GM06990 (cell line): ENCODE results near the gene PCDHB11.
"Not testable (repeated sequence)": the region's sequence is repeated elsewhere in the genome, so short reads cannot be mapped to it uniquely, and the experiment has no call there.

Experiments
- DNase-seq: peaks from one replicate; pipeline ENCODE4 v3.0.0-alpha.2; 2011; ENCODE audit not compliant: insufficient read length; ENCODE audit errors: extremely low read depth
- H3K27me3 ChIP-seq: replicated peaks from 2 replicates; pipeline ENCODE4 v1.6.0; 2011; ENCODE audit warnings: low read length; ENCODE audit not compliant: control insufficient read depth, insufficient read depth
- H3K36me3 ChIP-seq: 2 replicates; pipeline ENCODE4 v1.5.1; 2011; ENCODE audit warnings: low read length; ENCODE audit not compliant: control insufficient read depth, insufficient read depth
- H3K4me3 ChIP-seq: replicated peaks from 2 replicates; pipeline ENCODE4 v1.5.1; 2011; ENCODE audit warnings: low read depth, mild to moderate bottlenecking, control low read depth, low read length
- CTCF ChIP-seq: IDR thresholded peaks from 2 replicates; pipeline ENCODE4 v1.5.1; 2011; ENCODE audit warnings: low read length, control low read depth, mild to moderate bottlenecking, inconsistent platforms; ENCODE audit not compliant: insufficient read depth, poor library complexity, severe bottlenecking

The PCDHB11 gene

GRCh38 chr5:141196363-141196762, 3.1 kb upstream of the PCDHB11 start:
- H3K36me3 ChIP-seq: no peaks in the 10 kb centered on the region
- no peak for DNase-seq
- H3K4me3 ChIP-seq: no peak overlapping the region
- TF ChIP-seq CTCF: no peak
- H3K27me3 ChIP-seq: no peaks in the 10 kb centered on the region

GRCh38 chr5:141201126-141201525, 1.7 kb downstream of the PCDHB11 start:
- H3K27me3 ChIP-seq, H3K4me3 ChIP-seq, DNase-seq, H3K36me3 ChIP-seq: not testable (repeated sequence)

- DNase-seq, H3K27me3 ChIP-seq, H3K4me3 ChIP-seq, H3K36me3 ChIP-seq: not testable (repeated sequence)
Measured at GRCh38 chr5:141201646-141202045, 2.2 kb downstream of the PCDHB11 start.

GRCh38 chr5:141208478-141208877, 9.1 kb downstream of the PCDHB11 start, which contains the start of gene PCDHB12:
Gene PCDHB12, plus strand, starts transcription at chr5:141208719. Its CDS starts 189 bp downstream, at chr5:141208908.
- no peaks in the 10 kb centered on the region for H3K27me3 ChIP-seq
- no peak within 1 kb of the TSS for H3K4me3 ChIP-seq
- TF ChIP-seq CTCF: no peak
- DNase-seq: no peak
- no peaks in the 10 kb centered on the region for H3K36me3 ChIP-seq

- not testable (repeated sequence) for H3K27me3 ChIP-seq, DNase-seq, H3K36me3 ChIP-seq, H3K4me3 ChIP-seq
Measured at GRCh38 chr5:141210281-141210680, 10.9 kb downstream of the PCDHB11 start.

- H3K36me3 ChIP-seq, H3K27me3 ChIP-seq, H3K4me3 ChIP-seq, DNase-seq: not testable (repeated sequence)
Measured at GRCh38 chr5:141210849-141211248, 11.4 kb downstream of the PCDHB11 start.

GRCh38 chr5:141213656-141214339, 14.4 kb downstream of the PCDHB11 start, which contains the start of gene PCDHB13:
Gene PCDHB13, plus strand, starts transcription at chr5:141213919. Its CDS starts 205 bp downstream, at chr5:141214124.
- H3K36me3 ChIP-seq, H3K27me3 ChIP-seq, DNase-seq, H3K4me3 ChIP-seq: not testable (repeated sequence)

GRCh38 chr5:141214583-141214982, 15.2 kb downstream of the PCDHB11 start:
- not testable (repeated sequence) for H3K27me3 ChIP-seq, H3K4me3 ChIP-seq, DNase-seq, H3K36me3 ChIP-seq

- H3K36me3 ChIP-seq, H3K4me3 ChIP-seq, DNase-seq, H3K27me3 ChIP-seq: not testable (repeated sequence)
Measured at GRCh38 chr5:141215504-141215903, 16.1 kb downstream of the PCDHB11 start.

- not testable (repeated sequence) for DNase-seq, H3K36me3 ChIP-seq, H3K4me3 ChIP-seq, H3K27me3 ChIP-seq
Measured at GRCh38 chr5:141216035-141216434, 16.6 kb downstream of the PCDHB11 start.
